ENCODE data around the gene B4GALT7.
"Not testable (repeated sequence)": the region's sequence is repeated elsewhere in the genome, so short reads cannot be mapped to it uniquely, and the experiment has no call there.

Gene B4GALT7

GRCh38 chr5:177610131-177610769, 10.3 kb downstream of the B4GALT7 start:
- DNase-seq, result no peak

- DNase-seq, result no peak
Measured at GRCh38 chr5:177610770-177611445, 11.0 kb downstream of the B4GALT7 start.

GRCh38 chr5:177611446-177612214, 11.7 kb downstream of the B4GALT7 start:
- no peak for DNase-seq

GRCh38 chr5:177612215-177612673, 12.3 kb downstream of the B4GALT7 start:
- DNase-seq, result no peak

- no peak for DNase-seq
Measured at GRCh38 chr5:177620560-177620959, 20.6 kb downstream of the B4GALT7 start.

GRCh38 chr5:177624172-177624571, 24.2 kb downstream of the B4GALT7 start:
- DNase-seq, result not testable (repeated sequence)

GRCh38 chr5:177630186-177630585, 30.3 kb downstream of the B4GALT7 start:
- not testable (repeated sequence) for DNase-seq

GRCh38 chr5:177634912-177635311, 35.0 kb downstream of the B4GALT7 start:
- DNase-seq, result not testable (repeated sequence)

GRCh38 chr5:177645462-177645861, 45.5 kb downstream of the B4GALT7 start:
- not testable (repeated sequence) for DNase-seq

GRCh38 chr5:177651235-177651634, 51.3 kb downstream of the B4GALT7 start:
- DNase-seq, result not testable (repeated sequence)

- DNase-seq, result not testable (repeated sequence)
Measured at GRCh38 chr5:177657846-177658245, 57.9 kb downstream of the B4GALT7 start.

GRCh38 chr5:177658542-177658941, 58.6 kb downstream of the B4GALT7 start:
- DNase-seq, result not testable (repeated sequence)

All from NCI-H69 (cell line).